HG02884 (cell line): ENCODE measurements around the gene FAM98C.

Experiments used
- ATAC-seq: cut with Tn5 transposase; IDR thresholded peaks from one replicate; pipeline ENCODE4 v1.9.1; 2021; ENCODE audit warnings: mild to moderate bottlenecking, moderate library complexity; ENCODE audit not compliant: unreplicated experiment

FAM98C gene

DNA sequence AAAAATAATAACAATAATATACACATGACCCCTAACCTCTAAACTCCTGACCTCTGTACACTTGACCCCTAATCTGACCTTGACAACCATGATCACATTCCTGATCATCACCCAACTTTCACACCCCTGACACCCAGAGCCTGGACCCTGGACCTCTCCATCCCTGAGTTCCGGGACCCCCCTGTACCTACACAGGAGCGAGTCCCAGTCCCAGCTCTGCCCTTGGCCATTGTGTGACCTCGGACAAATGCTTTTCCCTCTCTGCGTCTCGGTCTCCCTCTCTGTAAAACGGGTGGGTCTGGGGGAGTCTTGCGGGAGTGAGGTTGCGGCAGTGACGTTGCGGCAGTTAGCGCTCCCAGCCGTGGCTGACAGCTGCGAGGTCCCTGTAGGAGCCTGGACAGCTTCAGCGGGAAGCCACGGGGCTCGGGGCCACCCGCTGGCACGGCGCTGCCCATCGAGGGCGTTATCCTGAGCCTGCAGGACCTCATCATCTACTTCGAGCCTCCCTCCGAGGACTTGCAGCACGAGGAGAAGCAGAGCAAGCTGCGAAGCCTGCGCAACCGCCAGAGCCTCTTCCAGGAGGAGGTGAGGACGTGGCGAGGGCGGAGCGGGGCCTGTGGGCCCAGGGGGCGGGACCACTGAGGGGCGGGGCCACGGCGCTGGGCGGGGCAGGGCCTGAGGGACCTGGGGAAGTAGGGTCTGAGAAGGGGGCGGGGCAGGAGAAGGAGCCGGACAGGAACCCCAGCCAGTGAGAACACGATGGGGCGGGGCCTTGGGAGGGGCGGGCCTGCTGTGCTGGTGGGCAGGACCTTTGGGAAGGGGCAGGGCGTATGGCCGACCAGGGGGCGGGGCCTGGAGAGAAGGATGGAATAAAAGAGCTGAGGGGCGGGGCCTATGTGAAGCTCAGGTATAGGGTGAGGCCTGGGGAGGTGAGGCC lies 49.8 kb downstream of the FAM98C start:
- ATAC-seq = no peak

DNA sequence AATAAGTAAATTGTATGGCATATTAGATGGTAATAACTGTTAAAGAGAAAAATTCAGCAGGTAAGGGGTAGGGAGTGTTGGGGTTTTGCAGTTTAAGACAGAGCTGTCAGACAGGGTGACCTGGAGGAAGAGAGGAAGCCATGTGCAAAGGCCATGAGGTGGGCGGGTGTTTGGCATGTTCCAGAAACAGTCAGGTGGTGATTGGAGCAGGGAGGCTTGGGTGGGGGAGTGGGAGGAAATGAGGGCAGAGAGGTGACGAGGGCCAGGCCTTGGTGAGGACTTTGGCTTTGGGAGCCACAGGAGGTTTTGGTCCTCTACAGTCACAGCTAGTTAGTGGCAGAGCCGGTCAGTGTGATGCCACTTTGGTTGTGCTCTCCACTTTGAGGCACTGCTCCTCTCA lies 50.7 kb downstream of the FAM98C start:
- ATAC-seq = no peak

DNA sequence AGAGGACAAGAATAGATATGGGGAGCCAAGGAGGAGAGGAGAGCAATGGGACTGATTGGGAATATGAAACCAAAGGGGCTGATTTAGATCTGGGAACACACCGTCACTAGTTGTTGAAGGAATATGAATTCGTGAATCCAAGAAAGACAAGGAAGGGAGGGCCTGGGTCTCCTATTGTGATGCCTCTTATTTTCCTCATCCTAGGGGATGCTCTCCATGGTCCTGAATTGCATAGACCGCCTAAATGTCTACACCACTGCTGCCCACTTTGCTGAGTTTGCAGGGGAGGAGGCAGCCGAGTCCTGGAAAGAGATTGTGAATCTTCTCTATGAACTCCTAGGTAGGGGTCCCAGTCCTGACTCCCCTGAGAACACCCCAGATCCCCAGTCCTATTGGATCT lies 52.1 kb downstream of the FAM98C start:
- no peak for ATAC-seq

DNA sequence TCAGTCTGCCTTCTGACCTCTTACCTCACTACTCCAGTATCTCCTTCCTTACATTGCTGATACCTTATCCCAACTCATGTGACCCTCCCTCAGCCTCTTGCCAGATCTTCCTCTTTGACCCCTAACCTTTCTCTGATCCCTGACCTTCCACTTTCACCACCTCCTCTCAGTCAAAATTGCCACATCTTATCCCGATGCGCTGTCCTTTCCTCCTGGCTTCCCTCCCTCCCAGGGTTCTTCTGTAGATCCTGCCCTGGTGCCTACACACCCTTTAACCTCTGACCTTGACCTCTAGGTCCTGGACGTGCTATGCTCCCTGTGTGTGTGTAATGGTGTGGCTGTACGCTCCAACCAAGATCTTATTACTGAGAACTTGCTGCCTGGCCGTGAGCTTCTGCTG lies 54.3 kb downstream of the FAM98C start:
- no peak for ATAC-seq

DNA sequence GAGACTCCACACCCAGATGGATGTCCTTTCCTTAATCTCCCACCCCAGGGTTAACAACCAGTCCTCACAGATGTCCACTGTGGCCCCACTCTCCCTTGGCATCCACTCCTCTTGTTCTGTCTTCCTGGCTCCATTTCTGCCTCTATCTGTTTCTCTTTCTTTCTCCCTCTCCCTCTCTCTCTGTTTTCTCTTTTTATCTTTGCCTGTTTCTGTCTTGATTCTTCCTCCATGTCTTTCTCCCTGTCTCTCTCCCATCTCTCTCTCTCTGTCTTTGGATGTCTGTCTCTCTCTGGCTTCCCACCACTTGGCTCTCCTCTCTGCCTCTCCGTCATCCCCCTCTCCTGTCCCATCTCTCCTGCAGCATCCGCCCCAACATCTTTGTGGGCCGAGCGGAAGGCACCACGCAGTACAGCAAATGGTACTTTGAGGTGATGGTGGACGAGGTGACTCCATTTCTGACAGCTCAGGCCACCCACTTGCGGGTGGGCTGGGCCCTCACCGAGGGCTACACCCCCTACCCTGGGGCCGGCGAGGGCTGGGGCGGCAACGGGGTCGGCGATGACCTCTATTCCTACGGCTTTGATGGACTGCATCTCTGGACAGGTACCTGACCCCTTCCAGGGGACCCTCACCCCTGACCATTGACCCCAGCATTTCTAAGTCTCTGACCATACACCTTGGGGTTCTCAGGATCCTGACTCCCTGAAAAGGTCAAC lies 55.0 kb downstream of the FAM98C start:
- ATAC-seq = no peak
